Suprapubic skin (tissue), 3 donors: Measurements from ENCODE around the gene SIT1.

Experiments used
- POLR2A ChIP-seq, 2 donors: fragments of 450-650 bp; IDR thresholded peaks; one replicate each; pipeline ENCODE4 v1.6.1; 2017; ENCODE audit warnings: antibody characterized with exemption in 2 of 2, mild to moderate bottlenecking in 2 of 2, moderate library complexity in 2 of 2
- TF ChIP-seq, protein P1 (sequence below), 2 donors: fragments of 200-600 bp in 1 of 2; fragments of 450-650 bp in 1 of 2; sonication (generic) in 1 of 2; IDR thresholded peaks; one replicate each; pipeline ENCODE4 v1.5.1; 2016 to 2019; ENCODE audit warnings: antibody characterized with exemption in 2 of 2, mild to moderate bottlenecking in 1 of 2, moderate library complexity in 1 of 2

- TF ChIP-seq, protein P1, sequence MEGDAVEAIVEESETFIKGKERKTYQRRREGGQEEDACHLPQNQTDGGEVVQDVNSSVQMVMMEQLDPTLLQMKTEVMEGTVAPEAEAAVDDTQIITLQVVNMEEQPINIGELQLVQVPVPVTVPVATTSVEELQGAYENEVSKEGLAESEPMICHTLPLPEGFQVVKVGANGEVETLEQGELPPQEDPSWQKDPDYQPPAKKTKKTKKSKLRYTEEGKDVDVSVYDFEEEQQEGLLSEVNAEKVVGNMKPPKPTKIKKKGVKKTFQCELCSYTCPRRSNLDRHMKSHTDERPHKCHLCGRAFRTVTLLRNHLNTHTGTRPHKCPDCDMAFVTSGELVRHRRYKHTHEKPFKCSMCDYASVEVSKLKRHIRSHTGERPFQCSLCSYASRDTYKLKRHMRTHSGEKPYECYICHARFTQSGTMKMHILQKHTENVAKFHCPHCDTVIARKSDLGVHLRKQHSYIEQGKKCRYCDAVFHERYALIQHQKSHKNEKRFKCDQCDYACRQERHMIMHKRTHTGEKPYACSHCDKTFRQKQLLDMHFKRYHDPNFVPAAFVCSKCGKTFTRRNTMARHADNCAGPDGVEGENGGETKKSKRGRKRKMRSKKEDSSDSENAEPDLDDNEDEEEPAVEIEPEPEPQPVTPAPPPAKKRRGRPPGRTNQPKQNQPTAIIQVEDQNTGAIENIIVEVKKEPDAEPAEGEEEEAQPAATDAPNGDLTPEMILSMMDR (IDR thresholded peaks at IDR 0.05): no peak
- TF ChIP-seq POLR2A (IDR thresholded peaks at IDR 0.05): no peak
Measured at GRCh38 chr9:35617548-35617947, 33.2 kb downstream of the SIT1 start.
